Keratinocyte (primary cell): ENCODE results near the gene NPM3.

Source experiments
- CTCF ChIP-seq, 3 experiments: IDR thresholded peaks in 1 of 3; conservative IDR thresholded peaks in 1 of 3; optimal IDR thresholded peaks in 1 of 3; 2 replicates in 2 of 3; 3 replicates in 1 of 3; pipeline versions ENCODE3 to v1.5.1; 2011; ENCODE audit warnings: low read length in 3 of 3, mild to moderate bottlenecking in 3 of 3, moderate library complexity in 2 of 3, control low read depth in 1 of 3, inconsistent platforms in 1 of 3; ENCODE audit not compliant: insufficient read depth in 2 of 3; ENCODE audit errors: extremely low read depth in 1 of 3
- EZH2 ChIP-seq: IDR thresholded peaks from one replicate; pipeline ENCODE4 v1.6.1; 2012; ENCODE audit warnings: inconsistent platforms, mild to moderate bottlenecking, low read length, moderate library complexity

GRCh38 chr10:101773923-101774588, 9.2 kb downstream of the NPM3 start:
- no peak for TF ChIP-seq CTCF (optimal IDR thresholded peaks at IDR 0.05 in 1 of 3, IDR thresholded peaks at IDR 0.05 in 1 of 3, conservative IDR thresholded peaks at IDR 0.05 in 1 of 3; ENCODE audit: extremely low read depth in 1 of 3, insufficient read depth in 2 of 3, low read length in 3 of 3)
- no peak for TF ChIP-seq EZH2
